ENCODE results near the gene COL18A1.

GRCh38 chr21:45440736-45441350 lies 35.9 kb downstream of the COL18A1 start:
- no peak for TF ChIP-seq GATA2 (CRISPR knock-in tag; IDR thresholded peaks at IDR 0.05)
- TF ChIP-seq CTCF (IDR thresholded peaks at IDR 0.05) = no peak
- no peak for TF ChIP-seq SIN3A (IDR thresholded peaks at IDR 0.05; ENCODE audit: borderline replicate concordance, low read depth, low read length)
